ENCODE measurements around the gene OTOL1. TPM values are rescaled to one million over a fixed set of nuclear protein-coding genes. Genes with fewer than 3 reads are reported as not detected.

Gene OTOL1
- total RNA-seq, 1 donor from 2014 or later = not detected

GRCh38 chr3:161548301-161548700 is 51.7 kb downstream of the OTOL1 start:
- no peak for DNase-seq

- DNase-seq = no peak
Observed at GRCh38 chr3:161549261-161549660, 52.7 kb downstream of the OTOL1 start.

- DNase-seq = no peak
Observed at GRCh38 chr3:161550491-161551195, 54.0 kb downstream of the OTOL1 start.

- DNase-seq = no peak
Observed at GRCh38 chr3:161551697-161552096, 55.1 kb downstream of the OTOL1 start.

- no peak for DNase-seq
Observed at GRCh38 chr3:161552984-161553560, 56.5 kb downstream of the OTOL1 start.

Other genes with a start within 250 kb of the OTOL1 start
- not detected in 2 replicates for gene SPTSSB, start 125.3 kb upstream of the OTOL1 start, total RNA-seq

Measured in dermis blood vessel endothelial cell (primary cell).